Tibial nerve (tissue), 3 donors: ENCODE data around the gene MLXIP.

Experiments used
- CTCF ChIP-seq, 5 experiments: fragments of 200-600 bp in 3 of 5; fragments of 450-650 bp in 2 of 5; sonication (generic) in 3 of 5; IDR thresholded peaks; one replicate each; pipeline ENCODE4 v1.5.1; 2016 to 2019; ENCODE audit warnings: antibody characterized with exemption in 5 of 5, mild to moderate bottlenecking in 3 of 5, moderate library complexity in 2 of 5
- POLR2A ChIP-seq, 2 donors: fragments of 450-650 bp; IDR thresholded peaks; one replicate each; pipeline ENCODE4 v1.6.1; 2017; ENCODE audit warnings: antibody characterized with exemption in 2 of 2, mild to moderate bottlenecking in 2 of 2, moderate library complexity in 2 of 2

GRCh38 chr12:122054842-122055520 lies 23.6 kb upstream of the MLXIP start:
- TF ChIP-seq POLR2A (IDR thresholded peaks at IDR 0.05) (no peak), CTCF (IDR thresholded peaks at IDR 0.05) (no peak)
